ENCODE measurements around the gene TBC1D16. TPM values are rescaled to one million over a fixed set of nuclear protein-coding genes. Genes with fewer than 3 reads are reported as not detected.

TBC1D16 gene
- total and polyA plus RNA-seq, 10 of the 15 experiments (the other 5 are each of a cell fraction or from before 2014, with no cell fraction given): 0.01 to 0.13 (median 0.06) TPM; not detected in 3

DNA sequence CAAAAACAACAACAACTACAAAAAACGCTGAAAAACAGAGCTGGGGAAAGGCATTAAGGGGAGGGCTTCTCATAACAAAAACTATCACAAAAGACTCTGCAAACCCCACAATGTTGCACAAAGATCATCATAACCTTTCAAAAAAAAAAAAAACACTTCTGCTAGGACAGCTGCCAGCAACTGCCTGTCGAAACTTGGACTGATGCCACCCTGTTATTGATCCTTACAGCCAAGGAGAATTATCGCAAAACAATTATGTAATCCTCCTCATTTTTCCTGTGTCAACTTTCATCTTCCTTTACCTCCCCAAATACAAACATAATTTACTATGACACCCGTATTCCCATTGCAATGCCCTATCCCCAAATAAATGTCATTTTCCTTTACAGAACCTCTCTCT lies 10.0 kb upstream of the TBC1D16 start (continued):
- TF ChIP-seq, protein P1, sequence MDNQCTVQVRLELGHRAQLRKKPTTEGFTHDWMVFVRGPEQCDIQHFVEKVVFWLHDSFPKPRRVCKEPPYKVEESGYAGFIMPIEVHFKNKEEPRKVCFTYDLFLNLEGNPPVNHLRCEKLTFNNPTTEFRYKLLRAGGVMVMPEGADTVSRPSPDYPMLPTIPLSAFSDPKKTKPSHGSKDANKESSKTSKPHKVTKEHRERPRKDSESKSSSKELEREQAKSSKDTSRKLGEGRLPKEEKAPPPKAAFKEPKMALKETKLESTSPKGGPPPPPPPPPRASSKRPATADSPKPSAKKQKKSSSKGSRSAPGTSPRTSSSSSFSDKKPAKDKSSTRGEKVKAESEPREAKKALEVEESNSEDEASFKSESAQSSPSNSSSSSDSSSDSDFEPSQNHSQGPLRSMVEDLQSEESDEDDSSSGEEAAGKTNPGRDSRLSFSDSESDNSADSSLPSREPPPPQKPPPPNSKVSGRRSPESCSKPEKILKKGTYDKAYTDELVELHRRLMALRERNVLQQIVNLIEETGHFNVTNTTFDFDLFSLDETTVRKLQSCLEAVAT (IDR thresholded peaks at IDR 0.05): no peak

DNA sequence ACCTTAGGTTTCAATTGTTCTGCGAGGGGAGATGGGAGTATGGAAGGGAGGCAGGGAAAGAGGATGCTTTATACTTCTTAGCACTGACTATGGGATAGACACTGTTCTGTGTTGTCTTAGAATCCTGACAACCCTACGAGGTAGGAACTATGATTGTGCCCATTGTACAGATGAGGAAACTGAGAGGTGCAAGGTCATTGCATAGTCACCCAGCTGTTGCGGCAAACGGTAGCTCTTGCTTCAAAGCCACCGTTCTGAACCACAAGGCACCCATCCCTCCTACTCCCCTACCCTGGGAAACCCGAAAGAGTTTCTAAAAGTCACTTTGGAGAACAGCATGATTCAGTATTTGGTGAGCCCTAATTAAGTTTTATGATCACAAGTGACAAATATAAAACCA lies 8.3 kb upstream of the TBC1D16 start:
- Histone ChIP-seq H3K4me3 (no peak overlapping the region), H3K79me2 (ENCODE audit: control insufficient read depth, insufficient read depth, low read length) (no peaks in the 10 kb centered on the region), H3K9me3 (replicated peaks; ENCODE audit: control insufficient read depth, insufficient read depth, low read length) (no peaks in the 10 kb centered on the region), H3K27me3 (replicated peaks in 1 of 2; ENCODE audit: control insufficient read depth in 2 of 2, insufficient read depth in 2 of 2, low read length in 1 of 2) (no peaks in the 10 kb centered on the region), H3K36me3 (ENCODE audit: control insufficient read depth in 2 of 2, insufficient read depth in 2 of 2, low read length in 1 of 2) (no peaks in the 10 kb centered on the region), H2AFZ (ENCODE audit: control insufficient read depth, low read depth, low read length) (no peak overlapping the region), H3K9ac (ENCODE audit: control insufficient read depth, insufficient read depth, low read length) (no peak overlapping the region), H4K20me1 (ENCODE audit: control insufficient read depth, insufficient read depth) (no peaks in the 10 kb centered on the region), H3K4me1 (ENCODE audit: control insufficient read depth, insufficient read depth, low read length) (no peaks in the 10 kb centered on the region), H3K27ac (ENCODE audit: control insufficient read depth, insufficient read depth) (no peak overlapping the region), H3K4me2 (ENCODE audit: control insufficient read depth, insufficient read depth) (no peak overlapping the region)
- ChIA-PET SMC1A (ENCODE audit: uncharacterized antibody, unreplicated experiment) (no interaction called here), CTCF (no interaction called here), RAD21 (ENCODE audit: unreplicated experiment) (no interaction called here), POLR2A (no interaction called here)
- BruUV-seq (replicated peaks): no TSS peak
- in situ Hi-C loops (cut with MboI): no loop called here
- TF ChIP-seq, protein P2, sequence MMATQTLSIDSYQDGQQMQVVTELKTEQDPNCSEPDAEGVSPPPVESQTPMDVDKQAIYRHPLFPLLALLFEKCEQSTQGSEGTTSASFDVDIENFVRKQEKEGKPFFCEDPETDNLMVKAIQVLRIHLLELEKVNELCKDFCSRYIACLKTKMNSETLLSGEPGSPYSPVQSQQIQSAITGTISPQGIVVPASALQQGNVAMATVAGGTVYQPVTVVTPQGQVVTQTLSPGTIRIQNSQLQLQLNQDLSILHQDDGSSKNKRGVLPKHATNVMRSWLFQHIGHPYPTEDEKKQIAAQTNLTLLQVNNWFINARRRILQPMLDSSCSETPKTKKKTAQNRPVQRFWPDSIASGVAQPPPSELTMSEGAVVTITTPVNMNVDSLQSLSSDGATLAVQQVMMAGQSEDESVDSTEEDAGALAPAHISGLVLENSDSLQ (IDR thresholded peaks at IDR 0.05): no peak
- TF ChIP-seq CBX3 (IDR thresholded peaks at IDR 0.05; ENCODE audit: borderline replicate concordance, low read depth) (no peak), WRNIP1 (IDR thresholded peaks at IDR 0.05; ENCODE audit: borderline replicate concordance, low read depth, low read length) (no peak), ZZZ3 (IDR thresholded peaks at IDR 0.05; ENCODE audit: control insufficient read depth, insufficient read length, low read depth) (no peak), ZNF24 (IDR thresholded peaks at IDR 0.05) (no peak)
- TF ChIP-seq, protein P1 (IDR thresholded peaks at IDR 0.05): no peak
- TF ChIP-seq, protein P3, sequence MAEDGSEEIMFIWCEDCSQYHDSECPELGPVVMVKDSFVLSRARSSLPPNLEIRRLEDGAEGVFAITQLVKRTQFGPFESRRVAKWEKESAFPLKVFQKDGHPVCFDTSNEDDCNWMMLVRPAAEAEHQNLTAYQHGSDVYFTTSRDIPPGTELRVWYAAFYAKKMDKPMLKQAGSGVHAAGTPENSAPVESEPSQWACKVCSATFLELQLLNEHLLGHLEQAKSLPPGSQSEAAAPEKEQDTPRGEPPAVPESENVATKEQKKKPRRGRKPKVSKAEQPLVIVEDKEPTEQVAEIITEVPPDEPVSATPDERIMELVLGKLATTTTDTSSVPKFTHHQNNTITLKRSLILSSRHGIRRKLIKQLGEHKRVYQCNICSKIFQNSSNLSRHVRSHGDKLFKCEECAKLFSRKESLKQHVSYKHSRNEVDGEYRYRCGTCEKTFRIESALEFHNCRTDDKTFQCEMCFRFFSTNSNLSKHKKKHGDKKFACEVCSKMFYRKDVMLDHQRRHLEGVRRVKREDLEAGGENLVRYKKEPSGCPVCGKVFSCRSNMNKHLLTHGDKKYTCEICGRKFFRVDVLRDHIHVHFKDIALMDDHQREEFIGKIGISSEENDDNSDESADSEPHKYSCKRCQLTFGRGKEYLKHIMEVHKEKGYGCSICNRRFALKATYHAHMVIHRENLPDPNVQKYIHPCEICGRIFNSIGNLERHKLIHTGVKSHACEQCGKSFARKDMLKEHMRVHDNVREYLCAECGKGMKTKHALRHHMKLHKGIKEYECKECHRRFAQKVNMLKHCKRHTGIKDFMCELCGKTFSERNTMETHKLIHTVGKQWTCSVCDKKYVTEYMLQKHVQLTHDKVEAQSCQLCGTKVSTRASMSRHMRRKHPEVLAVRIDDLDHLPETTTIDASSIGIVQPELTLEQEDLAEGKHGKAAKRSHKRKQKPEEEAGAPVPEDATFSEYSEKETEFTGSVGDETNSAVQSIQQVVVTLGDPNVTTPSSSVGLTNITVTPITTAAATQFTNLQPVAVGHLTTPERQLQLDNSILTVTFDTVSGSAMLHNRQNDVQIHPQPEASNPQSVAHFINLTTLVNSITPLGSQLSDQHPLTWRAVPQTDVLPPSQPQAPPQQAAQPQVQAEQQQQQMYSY (CRISPR knock-in tag; IDR thresholded peaks at IDR 0.05): no peak
- TF ChIP-seq, protein P4, sequence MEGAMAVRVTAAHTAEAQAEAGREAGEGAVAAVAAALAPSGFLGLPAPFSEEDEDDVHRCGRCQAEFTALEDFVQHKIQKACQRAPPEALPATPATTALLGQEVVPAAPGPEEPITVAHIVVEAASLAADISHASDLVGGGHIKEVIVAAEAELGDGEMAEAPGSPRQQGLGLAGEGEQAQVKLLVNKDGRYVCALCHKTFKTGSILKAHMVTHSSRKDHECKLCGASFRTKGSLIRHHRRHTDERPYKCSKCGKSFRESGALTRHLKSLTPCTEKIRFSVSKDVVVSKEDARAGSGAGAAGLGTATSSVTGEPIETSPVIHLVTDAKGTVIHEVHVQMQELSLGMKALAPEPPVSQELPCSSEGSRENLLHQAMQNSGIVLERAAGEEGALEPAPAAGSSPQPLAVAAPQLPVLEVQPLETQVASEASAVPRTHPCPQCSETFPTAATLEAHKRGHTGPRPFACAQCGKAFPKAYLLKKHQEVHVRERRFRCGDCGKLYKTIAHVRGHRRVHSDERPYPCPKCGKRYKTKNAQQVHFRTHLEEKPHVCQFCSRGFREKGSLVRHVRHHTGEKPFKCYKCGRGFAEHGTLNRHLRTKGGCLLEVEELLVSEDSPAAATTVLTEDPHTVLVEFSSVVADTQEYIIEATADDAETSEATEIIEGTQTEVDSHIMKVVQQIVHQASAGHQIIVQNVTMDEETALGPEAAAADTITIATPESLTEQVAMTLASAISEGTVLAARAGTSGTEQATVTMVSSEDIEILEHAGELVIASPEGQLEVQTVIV (IDR thresholded peaks at IDR 0.05; ENCODE audit: borderline replicate concordance, partially characterized antibody): no peak
- 26% methylated on average over 6 of the region's 6 CpGs for WGBS (ENCODE audit: insufficient coverage, insufficient replicate concordance, low lambda C conversion rate, missing lambda C conversion rate)
- DNase-seq (ENCODE audit: low read depth, low spot score) (no peak), FAIRE-seq (no peak), ATAC-seq (no peak)
- intact Hi-C loops (cut with micrococcal nuclease; ENCODE audit: unreplicated experiment): no loop called here

Measured in GM12878 (cell line).